ENCODE results near the gene SEPHS2.
A peak's percentile ranks its signal among the peaks of the same experiment; 100 is the strongest.

DNA sequence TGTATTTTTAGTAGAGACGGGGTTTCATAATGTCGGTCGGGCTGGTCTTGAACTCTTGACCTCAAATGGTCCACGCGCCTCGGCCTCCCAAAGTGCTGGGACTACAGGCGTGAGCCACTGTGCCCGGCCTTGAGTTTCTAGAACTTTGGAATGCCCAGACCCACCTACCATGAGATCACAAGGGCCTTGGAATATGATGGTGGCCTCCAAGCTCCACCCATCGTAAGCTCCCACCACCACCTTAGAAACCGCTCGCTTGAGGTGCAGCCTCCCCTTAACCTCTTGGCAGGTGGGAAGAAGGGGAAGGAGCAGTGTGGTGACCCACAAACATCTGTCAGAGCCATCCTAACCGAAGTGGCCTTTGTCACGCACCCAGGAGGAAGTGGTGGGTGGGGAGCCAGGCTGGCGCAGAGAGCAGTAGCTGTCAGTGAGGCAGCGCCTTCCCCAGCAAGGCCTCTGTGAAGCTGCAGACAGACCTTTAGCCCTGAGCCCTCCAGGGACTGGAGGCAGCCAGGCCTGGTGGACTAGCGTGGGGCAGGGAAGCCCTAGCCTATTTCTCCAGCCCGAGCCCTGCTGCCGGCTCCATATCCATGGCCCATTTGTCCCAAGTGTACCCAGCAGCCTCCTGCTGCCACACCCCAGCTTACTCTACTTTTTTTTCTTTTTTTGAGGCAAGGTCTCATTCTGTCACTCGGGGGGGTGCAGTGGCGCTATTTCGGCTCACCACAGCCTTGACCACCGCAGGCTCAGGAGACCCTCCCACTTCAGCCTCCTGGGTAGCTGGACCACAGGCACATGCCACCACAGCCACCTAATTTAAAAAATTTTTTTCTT lies 13.1 kb upstream of the SEPHS2 start:
- no peak for TF ChIP-seq CTCF (IDR thresholded peaks at IDR 0.05; ENCODE audit: insufficient read depth, low read length)
- peak; percentile 100 for TF ChIP-seq POLR2AphosphoS5 (IDR thresholded peaks at IDR 0.05; ENCODE audit: low read depth)
- peak; percentile 57; the same call in 1 of the 2 replicates for TF ChIP-seq GABPA (IDR thresholded peaks at IDR 0.05; ENCODE audit: low read depth)
- TF ChIP-seq, protein P1, sequence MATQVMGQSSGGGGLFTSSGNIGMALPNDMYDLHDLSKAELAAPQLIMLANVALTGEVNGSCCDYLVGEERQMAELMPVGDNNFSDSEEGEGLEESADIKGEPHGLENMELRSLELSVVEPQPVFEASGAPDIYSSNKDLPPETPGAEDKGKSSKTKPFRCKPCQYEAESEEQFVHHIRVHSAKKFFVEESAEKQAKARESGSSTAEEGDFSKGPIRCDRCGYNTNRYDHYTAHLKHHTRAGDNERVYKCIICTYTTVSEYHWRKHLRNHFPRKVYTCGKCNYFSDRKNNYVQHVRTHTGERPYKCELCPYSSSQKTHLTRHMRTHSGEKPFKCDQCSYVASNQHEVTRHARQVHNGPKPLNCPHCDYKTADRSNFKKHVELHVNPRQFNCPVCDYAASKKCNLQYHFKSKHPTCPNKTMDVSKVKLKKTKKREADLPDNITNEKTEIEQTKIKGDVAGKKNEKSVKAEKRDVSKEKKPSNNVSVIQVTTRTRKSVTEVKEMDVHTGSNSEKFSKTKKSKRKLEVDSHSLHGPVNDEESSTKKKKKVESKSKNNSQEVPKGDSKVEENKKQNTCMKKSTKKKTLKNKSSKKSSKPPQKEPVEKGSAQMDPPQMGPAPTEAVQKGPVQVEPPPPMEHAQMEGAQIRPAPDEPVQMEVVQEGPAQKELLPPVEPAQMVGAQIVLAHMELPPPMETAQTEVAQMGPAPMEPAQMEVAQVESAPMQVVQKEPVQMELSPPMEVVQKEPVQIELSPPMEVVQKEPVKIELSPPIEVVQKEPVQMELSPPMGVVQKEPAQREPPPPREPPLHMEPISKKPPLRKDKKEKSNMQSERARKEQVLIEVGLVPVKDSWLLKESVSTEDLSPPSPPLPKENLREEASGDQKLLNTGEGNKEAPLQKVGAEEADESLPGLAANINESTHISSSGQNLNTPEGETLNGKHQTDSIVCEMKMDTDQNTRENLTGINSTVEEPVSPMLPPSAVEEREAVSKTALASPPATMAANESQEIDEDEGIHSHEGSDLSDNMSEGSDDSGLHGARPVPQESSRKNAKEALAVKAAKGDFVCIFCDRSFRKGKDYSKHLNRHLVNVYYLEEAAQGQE (IDR thresholded peaks at IDR 0.05; ENCODE audit: insufficient replicate concordance, low read depth), result peak; percentile 46
- TF ChIP-seq SPI1 (IDR thresholded peaks at IDR 0.05; ENCODE audit: borderline replicate concordance, low read depth), result peak; percentile 94

Measured in HL-60 (cell line).